ENCODE results near the gene EEF1G. TPM values are rescaled to one million over a fixed set of nuclear protein-coding genes. Genes with fewer than 3 reads are reported as not detected.

Gene EEF1G
- total and polyA plus RNA-seq, 9 of the 15 experiments (the other 6 are each of a cell fraction or from before 2014, with no cell fraction given) = 985 to 2,349 (median 2,035) TPM

GRCh38 chr11:62560566-62561103 lies 13.1 kb downstream of the EEF1G start (continued):
- TF ChIP-seq VEZF1 (CRISPR knock-in tag; IDR thresholded peaks at IDR 0.05) (peak; percentile 77), RBM25 (IDR thresholded peaks at IDR 0.05; ENCODE audit: low read depth, low read length, severe bottlenecking) (no peak), NCOA6 (IDR thresholded peaks at IDR 0.05) (no peak), CHCHD3 (CRISPR knock-in tag; IDR thresholded peaks at IDR 0.05) (no peak), ATF3 (IDR thresholded peaks at IDR 0.05) (peak; percentile 75), ATF3 (CRISPR knock-in tag; conservative IDR thresholded peaks at IDR 0.05) (no peak; the same call in 1 of the 2 replicates), SRSF3 (IDR thresholded peaks at IDR 0.05; ENCODE audit: insufficient read depth, low read length) (no peak), CEBPZ (IDR thresholded peaks at IDR 0.05; ENCODE audit: borderline replicate concordance, low read depth, low read length) (no peak), ZEB2 (IDR thresholded peaks at IDR 0.05) (0 out of 2 replicates have a peak, but pooled peaks have one; percentile 45), AFF4 (CRISPR knock-in tag; IDR thresholded peaks at IDR 0.05) (no peak), NELFE (IDR thresholded peaks at IDR 0.05; ENCODE audit: insufficient read depth, insufficient read length) (no peak), MYNN (IDR thresholded peaks at IDR 0.05) (no peak), MYNN (CRISPR knock-in tag; IDR thresholded peaks at IDR 0.05) (no peak), NR2C2 (CRISPR knock-in tag; IDR thresholded peaks at IDR 0.05) (no peak), NR2C2 (tag; IDR thresholded peaks at IDR 0.05) (peak; percentile 30; the same call in 1 of the 2 replicates), ZNF445 (CRISPR knock-in tag; IDR thresholded peaks at IDR 0.05; ENCODE audit: low read depth) (no peak), CTCF (IDR thresholded peaks at IDR 0.05 in 2 of 3, conservative IDR thresholded peaks at IDR 0.05 in 1 of 3; ENCODE audit: insufficient read depth in 2 of 3, low read depth in 1 of 3, low read length in 3 of 3) (peak; percentile 86 to 94 (median 93))

All from K562 (cell line).